Liver (tissue), 3 donors: ENCODE data around the gene LAMB4.

Experiments
- ATF3 ChIP-seq: IDR thresholded peaks from 2 replicates; pipeline ENCODE4 v1.6.1; 2016; ENCODE audit warnings: antibody characterized with exemption
- CTCF ChIP-seq: fragments of 150-350 bp; IDR thresholded peaks from 2 replicates; pipeline ENCODE4 v1.5.1; 2017; ENCODE audit warnings: improper control_type of control experiment, low read depth, low read length; ENCODE audit not compliant: missing input control
- EGR1 ChIP-seq, 2 donors: IDR thresholded peaks; 2 replicates each; pipeline ENCODE4 v1.6.1; 2016 to 2018; ENCODE audit warnings: antibody characterized with exemption in 2 of 2, low read depth in 2 of 2
- GABPA ChIP-seq, 2 donors: IDR thresholded peaks in 1 of 2; conservative IDR thresholded peaks in 1 of 2; 2 replicates each; pipeline ENCODE4 v1.6.1; 2016; ENCODE audit warnings: antibody characterized with exemption in 2 of 2, mild to moderate bottlenecking in 1 of 2, moderate library complexity in 1 of 2
- JUND ChIP-seq, 2 donors: IDR thresholded peaks; 2 replicates each; pipeline ENCODE4 v1.6.1; 2016; ENCODE audit warnings: antibody characterized with exemption in 2 of 2
- RAD21 ChIP-seq, 2 donors: IDR thresholded peaks; 2 replicates each; pipeline ENCODE4 v1.6.1; 2016; ENCODE audit warnings: antibody characterized with exemption in 2 of 2, mild to moderate bottlenecking in 2 of 2
- SP1 ChIP-seq: IDR thresholded peaks from 2 replicates; pipeline ENCODE4 v1.6.1; 2018; ENCODE audit warnings: antibody characterized with exemption, mild to moderate bottlenecking
- TAF1 ChIP-seq: conservative IDR thresholded peaks from 2 replicates; pipeline ENCODE4 v1.6.1; 2016; ENCODE audit warnings: antibody characterized with exemption, mild to moderate bottlenecking
- YY1 ChIP-seq: IDR thresholded peaks from 2 replicates; pipeline ENCODE4 v1.6.1; 2016; ENCODE audit warnings: antibody characterized with exemption, mild to moderate bottlenecking
- donor health status: healthy.
- donor health status: healthy.

- TF ChIP-seq GABPA (IDR thresholded peaks at IDR 0.05 in 1 of 2, conservative IDR thresholded peaks at IDR 0.05 in 1 of 2) (no peak), CTCF (no peak), EGR1 (IDR thresholded peaks at IDR 0.05; ENCODE audit: low read depth in 2 of 2) (no peak), JUND (IDR thresholded peaks at IDR 0.05) (no peak), RAD21 (IDR thresholded peaks at IDR 0.05) (no peak), ATF3 (no peak), YY1 (no peak), SP1 (no peak), TAF1 (no peak)
These were observed 111.5 kb downstream of the LAMB4 start for GRCh38 chr7:108018668-108019067.
